HCT116 (cell line): ENCODE results near the gene TBL2. TPM values are rescaled to one million over a fixed set of nuclear protein-coding genes. Genes with fewer than 3 reads are reported as not detected.
A peak's percentile ranks its signal among the peaks of the same experiment; 100 is the strongest.

Experiments used
- ATAC-seq: fragments of 200-7000 bp; cut with Tn5 transposase; 2 replicates; pipeline ENCODE4 v1.9.1; 2020; ENCODE audit warnings: mild to moderate bottlenecking, moderate library complexity
- BruUV-seq: library from RNA; stranded (reverse); fragments of 400-500 nt; replicated peaks from 2 replicates; lab custom pipeline; 2021; lab: Mats Ljungman, UMichigan
- CTCF ChIA-PET: fragments of 300-600 bp; sonication (Branson Sonifier 250); formaldehyde crosslinking; loops from one replicate; lab custom pipeline; 2021; ENCODE audit warnings: antibody characterized with exemption; lab: Charles Lee
- POLR2A ChIA-PET: fragments of 300-600, 350-600 bp; sonication (Branson Sonifier 250); formaldehyde crosslinking; loops from one replicate; lab custom pipeline; 2021; ENCODE audit warnings: antibody characterized with exemption; lab: Charles Lee
- RAD21 ChIA-PET, 2 experiments: fragments of 300-600 bp; sonication (Branson Sonifier 250); formaldehyde crosslinking; loops; one replicate each; lab custom pipeline; 2023; ENCODE audit warnings: low total read pairs in 2 of 2; ENCODE audit not compliant: uncharacterized antibody in 2 of 2, unreplicated experiment in 2 of 2, low non-redundant PET in 1 of 2; lab: Charles Lee
- DNase-seq: peaks from one replicate; pipeline ENCODE4 v3.0.0-alpha.2; 2010; ENCODE audit warnings: low read depth, low spot score
- H2AFZ ChIP-seq: fragments of 200-600 bp; shearing (Covaris generic), sonication (generic); 2 replicates; pipeline ENCODE4 v1.6.1; 2017; ENCODE audit warnings: low read depth, mixed run types, mixed read lengths, antibody characterized with exemption, low read length; ENCODE audit not compliant: poor library complexity, severe bottlenecking
- H3K27ac ChIP-seq: 2 replicates; pipeline ENCODE4 v1.5.1; 2012; ENCODE audit warnings: low read depth, low read length
- H3K27me3 ChIP-seq: fragments of 200-600 bp; sonication (generic); 2 replicates; pipeline ENCODE4 v1.6.1; 2016; ENCODE audit warnings: mixed run types, low read length, mixed read lengths; ENCODE audit not compliant: insufficient read depth
- H3K36me3 ChIP-seq, 2 experiments: fragments of 200-500 bp in 1 of 2; fragments of 200-600 bp in 1 of 2; sonication (Bioruptor generic) in 1 of 2; sonication (generic) in 1 of 2; 2 replicates each; pipeline versions ENCODE4 v1.5.1 to v1.6.1; 2014 to 2016; ENCODE audit warnings: low read length in 2 of 2, inconsistent platforms in 1 of 2, mixed read lengths in 1 of 2, mixed run types in 1 of 2; ENCODE audit not compliant: insufficient read depth in 2 of 2, control insufficient read depth in 1 of 2
- H3K4me1 ChIP-seq, 2 experiments: fragments of 200-600 bp in 1 of 2; sonication (generic) in 1 of 2; 2 replicates each; pipeline versions ENCODE4 v1.5.1 to v1.6.1; 2012 to 2017; ENCODE audit warnings: low read length in 2 of 2, inconsistent platforms in 1 of 2, mild to moderate bottlenecking in 1 of 2, mixed read lengths in 1 of 2, mixed run types in 1 of 2, moderate library complexity in 1 of 2; ENCODE audit not compliant: insufficient read depth in 2 of 2, control insufficient read depth in 1 of 2
- H3K4me2 ChIP-seq: fragments of 200-600 bp; sonication (generic); 2 replicates; pipeline ENCODE4 v1.6.1; 2017; ENCODE audit warnings: mixed run types, low read length, mixed read lengths
- H3K4me3 ChIP-seq, 2 experiments: fragments of 200-600 bp in 1 of 2; sonication (generic) in 1 of 2; replicated peaks in 1 of 2; 2 replicates each; pipeline ENCODE4 v1.5.1; 2011 to 2016; ENCODE audit warnings: low read length in 2 of 2, control low read depth in 1 of 2, low read depth in 1 of 2, mild to moderate bottlenecking in 1 of 2, mixed read lengths in 1 of 2, mixed run types in 1 of 2
- H3K79me2 ChIP-seq: fragments of 200-600 bp; sonication (generic); 2 replicates; pipeline ENCODE4 v1.6.1; 2017; ENCODE audit warnings: mild to moderate bottlenecking, mixed run types, low read length, moderate library complexity, mixed read lengths; ENCODE audit not compliant: insufficient read depth
- H3K9ac ChIP-seq: fragments of 200-600 bp; sonication (generic); 2 replicates; pipeline ENCODE4 v1.6.1; 2016; ENCODE audit warnings: low read length, mixed read lengths
- H3K9me2 ChIP-seq: fragments of 200-600 bp; sonication (generic), shearing (Covaris generic); 2 replicates; pipeline ENCODE4 v1.6.1; 2017; ENCODE audit warnings: mixed run types, mild to moderate bottlenecking, moderate library complexity; ENCODE audit not compliant: insufficient read depth
- H3K9me3 ChIP-seq, 2 experiments: fragments of 200-500 bp in 1 of 2; fragments of 200-600 bp in 1 of 2; sonication (Bioruptor generic) in 1 of 2; sonication (generic) in 1 of 2; 2 replicates each; pipeline ENCODE4 v1.6.1; 2014 to 2017; ENCODE audit warnings: low read length in 2 of 2, mixed read lengths in 2 of 2, inconsistent platforms in 1 of 2, low read depth in 1 of 2, mild to moderate bottlenecking in 1 of 2, mixed run types in 1 of 2, moderate library complexity in 1 of 2; ENCODE audit not compliant: control insufficient read depth in 1 of 2, insufficient read depth in 1 of 2
- H4K20me1 ChIP-seq: fragments of 200-600 bp; sonication (generic), shearing (Covaris generic); 2 replicates; pipeline ENCODE4 v1.6.1; 2017; ENCODE audit warnings: mixed run types, mild to moderate bottlenecking, moderate library complexity; ENCODE audit not compliant: insufficient read depth
- CBX3 ChIP-seq: IDR thresholded peaks from 2 replicates; pipeline ENCODE4 v1.6.1; 2012; ENCODE audit warnings: low read depth
- CEBPB ChIP-seq: IDR thresholded peaks from 2 replicates; pipeline ENCODE4 v1.6.1; 2012; ENCODE audit warnings: low read depth
- EZH2 ChIP-seq: fragments of 200-600 bp; sonication (generic); IDR thresholded peaks from 2 replicates; pipeline ENCODE4 v1.6.1; 2017; ENCODE audit warnings: antibody characterized with exemption, mixed run types
- EZH2phosphoT487 ChIP-seq: fragments of 200-600 bp; IDR thresholded peaks from 2 replicates; pipeline ENCODE4 v1.6.1; 2018; ENCODE audit warnings: antibody characterized with exemption, borderline replicate concordance
- FOSL1 ChIP-seq: IDR thresholded peaks from 2 replicates; pipeline ENCODE4 v1.6.1; 2012; ENCODE audit warnings: low read depth
- JUND ChIP-seq: IDR thresholded peaks from 2 replicates; pipeline ENCODE4 v1.6.1; 2012
- MAX ChIP-seq: IDR thresholded peaks from 2 replicates; pipeline ENCODE4 v1.6.1; 2012
- POLR2A ChIP-seq: IDR thresholded peaks from 2 replicates; pipeline ENCODE4 v1.7.0; 2011; ENCODE audit warnings: borderline replicate concordance; ENCODE audit not compliant: insufficient read depth, insufficient read length; ENCODE audit errors: extremely low read depth
- POLR2AphosphoS5 ChIP-seq: IDR thresholded peaks from 2 replicates; pipeline ENCODE4 v1.6.1; 2011; ENCODE audit warnings: mild to moderate bottlenecking, low read depth, low read length, moderate library complexity
- RAD21 ChIP-seq: IDR thresholded peaks from 2 replicates; pipeline ENCODE4 v1.6.1; 2012; ENCODE audit warnings: low read depth, mild to moderate bottlenecking
- SRF ChIP-seq: IDR thresholded peaks from 2 replicates; pipeline ENCODE4 v1.6.1; 2012; ENCODE audit warnings: low read depth
- intact Hi-C: fragments of 100-400 bp; cut with micrococcal nuclease; formaldehyde crosslinking; loops from 2 replicates; pipeline ENCODE4 v1.10.0; 2022
- total RNA-seq: library from RNA; stranded (reverse); gene quantifications from one replicate; pipeline ENCODE4 v1.2.1, GENCODE V29; 2021; ENCODE audit not compliant: unreplicated experiment
- TF ChIP-seq, protein P1 (sequence below): IDR thresholded peaks from 2 replicates; pipeline ENCODE4 v1.6.1; 2012

Gene TBL2
- total RNA-seq, 1 experiment from 2014 or later, result 55.0 TPM

DNA sequence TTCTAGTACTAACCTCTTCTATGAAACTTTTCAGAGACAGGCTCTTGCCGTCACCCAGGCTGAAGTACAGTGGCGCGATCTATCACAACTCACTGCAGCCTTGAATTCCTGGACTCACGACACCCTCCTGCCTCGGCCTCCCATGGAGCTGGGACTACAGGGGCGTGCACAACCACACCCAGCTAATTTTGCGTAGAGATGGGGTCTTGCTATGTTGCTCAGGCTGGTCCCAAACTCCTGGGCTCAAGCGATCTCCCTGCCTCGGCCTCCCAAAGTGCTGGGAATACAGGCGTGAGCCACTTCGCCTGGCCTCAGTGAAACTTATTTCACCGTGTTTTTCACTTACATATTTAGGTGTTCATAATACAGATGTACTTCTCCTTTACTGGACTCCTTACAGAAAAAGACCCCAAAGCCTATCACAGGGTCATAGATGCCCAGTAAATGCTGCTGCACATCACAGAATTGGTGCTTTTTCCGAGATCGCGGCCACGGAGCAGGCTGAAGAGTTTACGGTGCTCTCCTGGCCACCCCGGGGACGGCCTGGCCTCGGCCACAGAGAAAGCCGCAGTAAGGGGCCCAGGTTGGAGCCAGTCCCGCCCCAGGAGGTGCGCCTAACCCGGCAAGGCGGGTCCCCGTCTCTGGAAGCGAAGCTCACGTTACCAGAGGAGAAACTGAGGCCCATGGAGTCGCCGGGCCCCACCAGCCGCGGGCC is 595 bp downstream of the TBL2 start:
- H3K27me3 ChIP-seq, result no peaks in the 10 kb centered on the region
- H3K4me1 ChIP-seq, result peaks cover 25 to 28% of the 10 kb centered on the region in 2 experiments
- no peaks in the 10 kb centered on the region for H3K9me3 ChIP-seq
- intact Hi-C loops, result no loop called here
- H3K79me2 ChIP-seq, result peaks cover 49% of the 10 kb centered on the region
- DNase-seq, result no peak
- H3K4me2 ChIP-seq, result peak overlapping the region; percentile 94
- H3K9me2 ChIP-seq, result no peaks in the 10 kb centered on the region
- H3K9ac ChIP-seq, result peak overlapping the region; percentile 98
- RAD21 ChIA-PET, result interaction anchor here in 1 of 2 experiments (0.6 kb wide), 1 partner anchor 11 kb away, joined by 3 read pairs; no protein-coding TSS in a partner anchor
- H3K36me3 ChIP-seq, result peaks cover 19 to 20% of the 10 kb centered on the region in 2 experiments
- ATAC-seq, result peak; percentile 31
- peak overlapping the region; percentile 83 to 87 for H3K4me3 ChIP-seq
- POLR2A ChIA-PET, result interaction anchor here (0.8 to 2.9 kb wide), 4 partner anchors 10 to 18 kb away, joined by 3 to 18 read pairs (median 3); no protein-coding TSS in a partner anchor
- TF ChIP-seq EZH2phosphoT487 (no peak), POLR2A (no peak), EZH2 (no peak), RAD21 (no peak), SRF (no peak), JUND (no peak), FOSL1 (no peak), MAX (no peak), POLR2AphosphoS5 (no peak; the same call in 1 of the 2 replicates), CEBPB (no peak), CBX3 (no peak)
- TF ChIP-seq, protein P1, sequence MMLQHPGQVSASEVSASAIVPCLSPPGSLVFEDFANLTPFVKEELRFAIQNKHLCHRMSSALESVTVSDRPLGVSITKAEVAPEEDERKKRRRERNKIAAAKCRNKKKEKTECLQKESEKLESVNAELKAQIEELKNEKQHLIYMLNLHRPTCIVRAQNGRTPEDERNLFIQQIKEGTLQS, result no peak
- no TSS peak for BruUV-seq
- H2AFZ ChIP-seq, result no peak overlapping the region
- CTCF ChIA-PET, result interaction anchor here (1.0 kb wide), 1 partner anchor 148 kb away, joined by 3 read pairs; no protein-coding TSS in a partner anchor
- peak overlapping the region; percentile 93 for H3K27ac ChIP-seq
- H4K20me1 ChIP-seq, result no peaks in the 10 kb centered on the region
